HepG2 (cell line): ENCODE data around the gene ZMIZ2. TPM values are rescaled to one million over a fixed set of nuclear protein-coding genes. Genes with fewer than 3 reads are reported as not detected.

Source experiments
- ATAC-seq: fragments of 200-7000 bp; cut with Tn5 transposase; 3 replicates; pipeline ENCODE4 v1.9.1; 2020; ENCODE audit warnings: mild to moderate bottlenecking, moderate library complexity
- BruUV-seq: library from RNA; stranded (reverse); fragments of 400-500 nt; replicated peaks from 2 replicates; lab custom pipeline; 2021; lab: Mats Ljungman, UMichigan
- CTCF ChIA-PET: fragments of 300-600 bp; formaldehyde crosslinking; extraction: SDS; loops from one replicate; lab custom pipeline; 2021; ENCODE audit warnings: low total read pairs, inconsistent platforms, low intra/inter-chr PET ratio; lab: Yijun Ruan, JAX
- POLR2A ChIA-PET: fragments of 350-600 bp; sonication (Branson Sonifier 250); formaldehyde crosslinking; loops from one replicate; lab custom pipeline; 2020; ENCODE audit warnings: antibody characterized with exemption, inconsistent platforms; lab: Yijun Ruan, JAX
- DNase-seq: peaks from one replicate; pipeline ENCODE4 v3.0.0-alpha.2; 2015; ENCODE audit warnings: low spot score
- FAIRE-seq: peaks from 3 replicates; lab custom pipeline; 2011; peaks lifted over from hg19 to GRCh38; lab: Jason Lieb, UNC
- H2AFZ ChIP-seq: one replicate; pipeline ENCODE4 v1.6.1; 2011; ENCODE audit warnings: low read length, inconsistent platforms
- H3K27ac ChIP-seq: fragments of 300-600 bp; 3 replicates; pipeline ENCODE4 v1.8.0; 2011; ENCODE audit warnings: mixed run types, mild to moderate bottlenecking, mixed read lengths, low read length, inconsistent platforms; ENCODE audit not compliant: insufficient read depth; ENCODE audit errors: extremely low read length
- H3K27me3 ChIP-seq, 2 experiments: fragments of 200-600 bp in 1 of 2; 2 replicates in 1 of 2; 3 replicates in 1 of 2; pipeline versions ENCODE4 v1.6.0 to v1.8.0; 2011; ENCODE audit warnings: low read length in 2 of 2, mild to moderate bottlenecking in 2 of 2, moderate library complexity in 2 of 2, inconsistent platforms in 1 of 2; ENCODE audit not compliant: insufficient read depth in 2 of 2, control insufficient read depth in 1 of 2
- H3K36me3 ChIP-seq, 2 experiments: fragments of 200-600 bp in 1 of 2; replicated peaks in 1 of 2; 2 replicates in 1 of 2; 3 replicates in 1 of 2; pipeline versions ENCODE4 v1.5.1 to v1.8.0; 2011; ENCODE audit warnings: low read length in 2 of 2, inconsistent platforms in 1 of 2; ENCODE audit not compliant: insufficient read depth in 2 of 2, control insufficient read depth in 1 of 2
- H3K4me1 ChIP-seq: 2 replicates; pipeline ENCODE4 v1.5.1; 2012; ENCODE audit warnings: low read length, inconsistent platforms; ENCODE audit not compliant: insufficient read depth
- H3K4me2 ChIP-seq: 2 replicates; pipeline ENCODE4 v1.6.0; 2011; ENCODE audit warnings: low read depth, low read length, inconsistent platforms
- H3K4me3 ChIP-seq, 3 experiments: fragments of 200-600 bp in 1 of 3; sonication (generic), shearing (Covaris generic) in 1 of 3; replicated peaks in 1 of 3; 2 replicates each; pipeline ENCODE4 v1.5.1; 2011 to 2016; ENCODE audit warnings: low read length in 3 of 3, inconsistent platforms in 2 of 3, low read depth in 2 of 3, mild to moderate bottlenecking in 2 of 3, control low read depth in 1 of 3, mixed read lengths in 1 of 3; ENCODE audit not compliant: insufficient read depth in 1 of 3
- H3K79me2 ChIP-seq: one replicate; pipeline ENCODE4 v1.6.1; 2011; ENCODE audit warnings: low read length, inconsistent platforms; ENCODE audit not compliant: insufficient read depth
- H3K9ac ChIP-seq: 2 replicates; pipeline ENCODE4 v1.6.0; 2011; ENCODE audit warnings: mild to moderate bottlenecking, low read depth, low read length, inconsistent platforms; ENCODE audit not compliant: insufficient read depth
- H3K9me3 ChIP-seq: 2 replicates; pipeline ENCODE4 v1.5.1; 2012; ENCODE audit warnings: mild to moderate bottlenecking, low read length
- H4K20me1 ChIP-seq: 2 replicates; pipeline ENCODE4 v1.6.0; 2011; ENCODE audit warnings: inconsistent platforms, mild to moderate bottlenecking, low read length, moderate library complexity; ENCODE audit not compliant: insufficient read depth
- CENPX ChIP-seq: sonication (generic); formaldehyde crosslinking; IDR thresholded peaks from 2 replicates; pipeline ENCODE4 v1.9.0; 2021; ENCODE audit warnings: mild to moderate bottlenecking, missing genetic modification reagents, moderate library complexity
- CREB1 ChIP-seq, 2 experiments: fragments of 450-650 bp in 1 of 2; IDR thresholded peaks; 2 replicates each; pipeline ENCODE4 v1.6.1; 2016 to 2017; ENCODE audit warnings: control low read depth in 1 of 2, mild to moderate bottlenecking in 1 of 2, missing compliant biosample characterization in 1 of 2, missing genetic modification characterization in 1 of 2
- E2F5 ChIP-seq: sonication (generic); formaldehyde crosslinking; conservative IDR thresholded peaks from 2 replicates; pipeline ENCODE4 v1.4.0; 2020; ENCODE audit warnings: missing genetic modification reagents
- HNRNPK ChIP-seq: fragments of 200-400 bp; formaldehyde crosslinking; IDR thresholded peaks from 2 replicates; pipeline ENCODE4 v1.6.1; 2018; ENCODE audit warnings: low read length, low read depth, moderate library complexity, mild to moderate bottlenecking; ENCODE audit not compliant: poor library complexity, severe bottlenecking
- KLF16 ChIP-seq, 2 experiments: sonication (generic) in 1 of 2; formaldehyde crosslinking in 1 of 2; IDR thresholded peaks; 2 replicates each; pipeline versions ENCODE4 v1.6.1 to v1.8.0; 2016 to 2023; ENCODE audit warnings: missing genetic modification reagents in 2 of 2, missing compliant biosample characterization in 1 of 2
- PHF8 ChIP-seq: sonication (generic); formaldehyde crosslinking; IDR thresholded peaks from 2 replicates; pipeline ENCODE4 v1.5.0; 2020; ENCODE audit warnings: missing genetic modification reagents
- RAD21 ChIP-seq: fragments of 450-650 bp; formaldehyde crosslinking; IDR thresholded peaks from 2 replicates; pipeline ENCODE4 v1.5.0; 2020; ENCODE audit warnings: mild to moderate bottlenecking
- SRSF1 ChIP-seq: fragments of 200-400 bp; formaldehyde crosslinking; optimal IDR thresholded peaks from 2 replicates; pipeline ENCODE3; 2017; ENCODE audit warnings: mild to moderate bottlenecking, low read depth, low read length, moderate library complexity
- YEATS4 ChIP-seq: sonication (generic); formaldehyde crosslinking; IDR thresholded peaks from 2 replicates; pipeline ENCODE4 v1.4.0; 2020; ENCODE audit warnings: missing genetic modification reagents, borderline replicate concordance
- ZBED4 ChIP-seq: sonication (generic); formaldehyde crosslinking; IDR thresholded peaks from 2 replicates; pipeline ENCODE4 v1.4.0; 2020; ENCODE audit warnings: missing genetic modification reagents, borderline replicate concordance
- WGBS: methylation state at CpG from one replicate; pipeline ENCODE4 v1.1.6; 2017; ENCODE audit warnings: low lambda C conversion rate; 5-methylcytosine and 5-hydroxymethylcytosine counted together
- in situ Hi-C: cut with HindIII; loops from 2 replicates; pipeline ENCODE4 v1.10.0; 2017; ENCODE audit warnings: low pct_unique_long_range_greater_than_20kb; ENCODE audit not compliant: extremely low pct_ligation_motif_present
- intact Hi-C: fragments of 100-400 bp; cut with micrococcal nuclease; formaldehyde crosslinking; loops from one replicate; pipeline ENCODE4 v1.10.0; 2022; ENCODE audit not compliant: unreplicated experiment
- polyA plus RNA-seq, 8 experiments: library from polyadenylated mRNA; depleted of rRNA in 3 of 8; stranded (reverse) in 7 of 8; unstranded in 1 of 8; fragments of >200 nt; fragmentation: Illumina TruSeq in 4 of 8; extraction: Trizol in 4 of 8; gene quantifications; 2 replicates each; pipeline versions ENCODE4 v1.2.1 to v1.2.3, GENCODE V29; 2011 to 2016; ENCODE audit warnings: low read depth in 4 of 8, missing spikeins in 1 of 8, mixed read lengths in 1 of 8; ENCODE audit not compliant: insufficient read depth in 1 of 8
- total RNA-seq, 5 experiments: library from RNA; depleted of rRNA; stranded (reverse); fragments of >200 nt; fragmentation: Illumina TruSeq; extraction: Trizol; gene quantifications; 2 replicates each; pipeline ENCODE4 v1.2.3, GENCODE V29; 2016; ENCODE audit warnings: low read depth in 1 of 5

Gene ZMIZ2
- total and polyA plus RNA-seq, 2 of the 13 experiments (the other 11 are each of a cell fraction or from before 2014, with no cell fraction given) = 4.9 to 7.9 TPM

DNA sequence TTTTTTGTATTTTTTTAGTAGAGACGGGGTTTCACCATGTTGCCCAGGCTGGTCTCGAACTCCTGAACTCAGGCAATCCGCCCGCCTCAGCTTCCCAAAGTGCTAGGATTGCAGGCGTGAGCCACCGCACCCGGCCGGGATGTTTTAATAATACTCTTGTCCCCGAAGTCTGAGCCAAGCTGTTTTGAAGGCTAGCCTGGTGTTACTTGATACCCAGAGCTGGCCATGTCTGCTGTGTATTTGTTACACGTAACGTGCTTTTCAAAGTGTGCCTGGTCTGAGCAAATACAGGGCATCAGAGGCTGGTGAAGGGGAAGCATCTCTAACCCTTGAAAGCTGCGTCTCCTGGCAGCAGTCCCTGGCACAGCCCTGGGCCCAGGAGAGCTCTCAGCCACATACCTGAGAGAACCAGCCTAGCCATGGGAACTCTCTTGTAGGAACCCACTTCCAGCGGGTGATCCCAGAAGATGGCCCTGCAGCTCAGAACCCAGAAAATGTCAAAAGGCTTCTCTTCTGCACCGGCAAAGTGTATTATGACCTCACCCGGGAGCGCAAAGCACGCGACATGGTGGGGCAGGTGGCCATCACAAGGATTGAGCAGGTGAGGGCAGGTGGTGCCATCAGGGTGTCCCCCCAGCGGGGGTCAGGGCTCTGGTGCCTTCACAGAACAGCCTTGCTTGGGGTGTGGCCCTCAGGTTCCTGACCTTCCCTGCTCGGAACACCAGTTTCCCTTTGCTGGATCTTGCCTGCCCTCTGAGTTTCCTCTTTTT is 41.7 kb upstream of the ZMIZ2 start:
- Histone ChIP-seq H3K4me3 (no peak overlapping the region), H3K4me2 (no peak overlapping the region), H3K27ac (no peak overlapping the region), H3K4me1 (peaks cover 20% of the 10 kb centered on the region), H2AFZ (no peak overlapping the region), H4K20me1 (no peaks in the 10 kb centered on the region; the same call in 1 of the 2 replicates), H3K79me2 (no peaks in the 10 kb centered on the region), H3K9ac (no peak overlapping the region), H3K9me3 (no peaks in the 10 kb centered on the region), H3K27me3 (no peaks in the 10 kb centered on the region), H3K36me3 (peaks cover 4 to 12% of the 10 kb centered on the region in 2 experiments; a peak in 2 of 5 replicates)
- BruUV-seq = no TSS peak
- ChIA-PET POLR2A (no interaction called here), CTCF (no interaction called here)
- in situ Hi-C loops = no loop called here
- FAIRE-seq (no peak), ATAC-seq (no peak), DNase-seq (no peak)
- no peak for TF ChIP-seq RAD21 (CRISPR knock-in tag)
- TF ChIP-seq CENPX (CRISPR knock-in tag) = no peak
- TF ChIP-seq E2F5 (CRISPR knock-in tag) = no peak
- intact Hi-C loops = no loop called here
- 97% methylated on average over 14 of the region's 20 CpGs for WGBS

- no peak overlapping the region for H2AFZ ChIP-seq
These were observed 41.0 kb upstream of the ZMIZ2 start for GRCh38 chr7:44707558-44708230.

More at GRCh38 chr7:44707558-44708230, 41.0 kb upstream of the ZMIZ2 start:
- intact Hi-C loops (no loop called here), in situ Hi-C loops (no loop called here)
- ChIA-PET CTCF (no interaction called here), POLR2A (no interaction called here)
- no peak overlapping the region for H3K9ac ChIP-seq
- no peaks in the 10 kb centered on the region for H4K20me1 ChIP-seq
- H3K4me3 ChIP-seq = no peak overlapping the region
- no TSS peak for BruUV-seq
- no peak overlapping the region for H3K27ac ChIP-seq
- peaks cover 4 to 12% of the 10 kb centered on the region in 2 experiments; a peak in 2 of 5 replicates for H3K36me3 ChIP-seq
- ATAC-seq (no peak), DNase-seq (no peak), FAIRE-seq (no peak)
- TF ChIP-seq CREB1 (IDR thresholded peaks at IDR 0.05) (no peak), CREB1 (CRISPR knock-in tag; IDR thresholded peaks at IDR 0.05) (no peak), KLF16 (CRISPR knock-in tag; IDR thresholded peaks at IDR 0.05) (no peak), SRSF1 (no peak), HNRNPK (no peak), PHF8 (CRISPR knock-in tag) (no peak), YEATS4 (CRISPR knock-in tag) (no peak), ZBED4 (no peak)
- 98% methylated on average over 14 of the region's 21 CpGs for WGBS
- H3K9me3 ChIP-seq = no peaks in the 10 kb centered on the region
- H3K79me2 ChIP-seq = no peaks in the 10 kb centered on the region
- H3K4me2 ChIP-seq = no peak overlapping the region
- no peaks in the 10 kb centered on the region for H3K27me3 ChIP-seq
- H3K4me1 ChIP-seq = peaks cover 27% of the 10 kb centered on the region
